NCI-H1092 treated with DMSO at 0.1 percent for 48 hours (cell line): ENCODE data around the gene GLIS2.

Experiments used
- DNase-seq: peaks from one replicate; lab custom pipeline; 2025; lab: John Stamatoyannopoulos, UW

Gene GLIS2

DNA sequence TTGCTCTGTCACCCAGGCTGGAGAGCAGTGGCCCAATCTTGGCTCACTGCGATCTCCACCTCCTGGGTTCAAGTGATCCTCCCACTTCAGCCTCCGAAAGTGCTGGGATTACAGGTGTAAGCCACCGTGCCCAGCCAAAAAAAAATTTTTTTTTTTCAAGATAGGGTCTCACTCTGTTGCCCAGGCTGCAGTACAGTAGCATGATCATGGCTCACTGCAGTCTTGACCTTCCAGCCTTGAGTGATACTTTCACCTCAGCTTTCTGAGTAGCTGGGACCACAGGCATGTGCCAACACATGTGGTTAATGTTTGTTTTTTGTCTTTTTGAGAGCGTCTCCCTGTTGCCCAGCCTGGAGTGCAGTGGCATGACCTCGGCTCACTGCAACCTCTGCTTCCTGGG, 37.0 kb downstream of the GLIS2 start:
- DNase-seq: no peak

DNA sequence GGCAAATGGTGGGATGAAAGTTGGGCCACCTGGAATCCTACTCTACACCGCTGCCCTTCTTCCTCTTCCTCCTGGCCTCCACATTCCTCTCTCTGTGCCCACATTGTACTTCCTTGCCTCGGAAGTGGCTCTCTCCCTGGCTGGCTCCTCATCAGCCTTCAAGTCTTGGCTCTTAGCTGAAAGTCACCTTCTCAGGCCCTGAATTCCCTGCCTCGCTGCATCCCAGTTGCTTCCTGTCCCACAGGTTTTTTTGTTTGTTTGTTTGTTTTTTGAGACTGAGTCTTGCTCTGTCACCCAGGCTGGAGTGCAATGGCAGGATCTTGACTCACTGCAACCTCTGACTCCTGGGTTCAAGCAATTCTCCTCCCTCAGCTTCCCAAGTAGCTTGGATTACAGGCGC, 37.8 kb downstream of the GLIS2 start:
- DNase-seq: no peak

DNA sequence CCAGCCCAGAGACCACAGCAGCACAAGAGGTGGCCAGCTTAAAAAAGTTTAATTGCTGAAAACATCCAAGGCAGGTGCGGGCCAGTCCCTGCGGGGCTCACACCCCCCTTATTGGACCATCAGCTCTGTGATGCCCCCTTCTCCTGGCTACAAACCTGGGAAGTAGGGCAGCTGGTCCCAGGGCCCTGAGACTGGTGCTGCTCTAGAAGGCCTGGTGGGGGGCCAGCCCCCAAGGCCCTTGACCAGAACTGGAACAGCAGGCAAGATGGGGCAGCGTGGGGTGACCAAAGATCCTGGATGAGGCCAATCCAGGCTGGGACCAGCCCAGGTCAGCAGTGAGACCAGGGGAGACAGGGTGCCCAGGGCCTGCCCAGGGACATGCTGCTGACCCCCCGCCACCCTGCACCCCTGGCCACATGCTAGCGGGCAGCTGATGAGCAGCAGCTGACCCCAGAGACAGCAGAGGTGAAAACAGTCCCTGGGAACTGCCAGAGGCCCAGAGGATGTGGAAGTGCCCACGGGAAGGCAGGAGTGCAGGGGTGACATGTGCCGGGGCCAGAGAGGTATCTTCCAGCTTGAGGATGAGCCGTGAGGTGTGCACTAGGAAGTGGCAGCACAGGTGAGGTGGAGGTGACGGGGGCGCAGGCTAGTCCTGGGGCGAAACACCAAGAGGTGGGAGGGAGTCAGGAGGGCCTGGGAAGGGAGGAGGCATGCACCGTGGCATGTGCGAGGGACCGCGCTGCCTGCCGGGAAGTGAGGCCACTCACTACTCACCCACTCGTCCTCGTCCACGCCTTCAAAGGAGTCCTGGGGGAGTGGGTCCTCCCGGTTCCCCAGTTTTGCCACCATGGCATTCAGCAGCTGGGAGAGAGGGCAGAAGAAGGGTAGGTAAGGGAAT, 38.9 kb downstream of the GLIS2 start:
- no peak for DNase-seq

DNA sequence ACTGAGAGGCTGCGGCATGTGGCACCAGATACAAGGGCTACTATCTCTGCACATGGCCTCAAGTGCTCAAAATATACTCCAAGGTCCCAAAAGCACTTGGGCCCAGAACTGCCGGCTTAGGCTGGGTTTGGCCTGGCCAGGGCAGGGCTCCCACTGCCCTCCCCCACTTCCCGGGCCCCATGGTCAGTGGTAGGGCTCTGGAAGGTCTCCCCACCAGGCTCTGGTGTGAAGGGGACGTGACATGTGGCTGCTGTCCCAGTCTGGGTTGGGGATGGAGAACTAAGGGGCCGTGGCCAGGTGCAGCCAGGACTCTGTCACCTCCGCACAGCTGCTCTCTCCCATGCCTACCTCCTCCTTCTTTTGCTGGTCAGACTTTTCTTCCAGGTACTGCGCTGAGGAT, 41.0 kb downstream of the GLIS2 start:
- no peak for DNase-seq

DNA sequence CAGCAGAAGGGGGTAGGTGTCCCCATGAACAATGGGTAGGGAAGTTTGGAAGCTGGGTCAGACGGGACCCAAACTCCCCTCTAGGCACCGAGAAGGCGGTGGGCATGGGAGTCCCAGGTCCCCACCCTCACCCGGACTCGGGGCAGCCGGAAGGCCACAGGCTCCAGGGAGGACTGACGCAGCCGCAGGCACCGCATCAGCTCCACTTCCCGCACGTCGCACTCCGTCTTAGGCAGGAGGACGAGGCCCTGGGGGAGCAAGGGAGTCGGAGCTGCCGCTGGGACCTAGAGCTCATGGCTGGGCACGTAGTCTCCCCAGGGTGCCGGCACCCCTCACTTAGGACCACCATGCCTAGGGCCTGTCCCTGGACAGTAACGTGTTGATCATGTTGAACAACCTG, 42.4 kb downstream of the GLIS2 start:
- no peak for DNase-seq

DNA sequence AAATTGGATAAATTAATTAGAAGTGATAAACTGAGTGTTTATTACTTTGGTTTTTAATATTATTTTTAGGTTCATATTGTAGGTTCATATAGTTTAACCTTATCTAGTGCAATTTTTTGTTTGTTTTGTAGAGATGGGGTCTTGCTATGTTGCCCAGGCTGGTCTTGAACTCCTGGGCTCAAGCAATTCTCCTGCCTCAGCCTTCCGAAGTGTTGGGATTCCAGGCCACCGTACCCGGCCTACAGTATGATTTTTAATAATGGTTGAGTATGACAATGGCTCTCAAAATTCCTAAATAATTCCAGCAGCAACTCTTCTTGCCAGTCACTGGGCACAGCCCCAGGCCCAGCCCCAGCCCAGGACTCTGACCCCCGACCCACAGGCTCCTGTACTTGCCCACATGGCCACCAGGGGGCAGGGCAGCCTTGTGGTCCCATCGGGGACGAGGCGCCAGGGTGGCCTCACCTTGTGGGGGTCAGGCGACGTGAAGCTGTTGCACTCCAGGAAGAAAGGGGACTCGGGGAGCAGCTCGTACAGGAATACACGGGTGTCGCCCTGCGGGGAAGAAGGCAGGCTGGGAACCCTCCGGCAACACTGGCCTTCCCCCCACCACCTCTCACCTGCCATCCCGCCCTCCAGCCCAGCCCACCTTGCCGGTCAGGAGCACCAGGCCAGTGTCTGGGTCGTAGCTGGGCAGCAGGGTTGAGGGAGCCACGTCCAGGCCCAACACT, 43.1 kb downstream of the GLIS2 start:
- DNase-seq: peak; percentile 13

DNA sequence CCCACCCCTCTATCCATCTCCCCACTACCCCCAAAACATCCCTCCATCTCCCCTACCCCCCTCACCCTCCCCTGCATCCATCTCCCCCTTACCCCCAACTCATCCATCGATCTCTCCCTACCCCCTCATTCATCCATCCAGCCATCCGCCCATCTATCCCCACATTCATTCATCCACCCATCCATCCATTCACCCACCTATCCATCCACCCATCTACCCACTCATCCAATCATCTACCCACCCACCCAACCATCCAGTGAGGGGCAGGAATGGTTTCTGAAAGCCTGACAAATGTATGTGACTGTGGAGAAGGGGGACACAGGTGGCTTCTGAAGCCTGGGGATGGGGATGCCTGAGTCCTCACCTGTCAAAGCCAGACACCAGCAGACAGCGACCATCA, 44.0 kb downstream of the GLIS2 start:
- DNase-seq: no peak

DNA sequence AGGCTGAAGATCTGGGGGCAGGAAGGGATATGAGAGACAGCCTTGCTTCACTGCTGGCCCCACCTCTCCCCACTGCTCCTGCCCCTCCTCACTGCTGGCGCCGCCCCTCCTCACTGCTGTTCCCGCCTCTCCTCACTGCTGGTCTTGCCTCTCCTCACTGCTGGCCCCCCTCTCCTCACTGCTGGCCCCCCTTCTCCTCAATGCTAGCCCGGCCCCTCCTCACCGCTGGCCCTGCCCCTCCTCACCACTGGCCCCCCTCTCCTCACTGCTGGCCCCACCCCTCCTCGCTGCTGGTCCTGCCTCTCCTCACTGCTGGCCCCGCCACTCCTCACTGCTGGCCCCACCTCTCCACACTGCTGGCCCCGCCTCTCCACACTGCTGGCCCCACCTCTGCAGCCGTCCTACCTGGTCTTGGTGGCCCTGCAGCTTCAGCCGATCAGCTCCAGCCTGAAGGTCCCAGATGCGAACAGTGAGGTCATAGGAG, 44.7 kb downstream of the GLIS2 start:
- no peak for DNase-seq

DNA sequence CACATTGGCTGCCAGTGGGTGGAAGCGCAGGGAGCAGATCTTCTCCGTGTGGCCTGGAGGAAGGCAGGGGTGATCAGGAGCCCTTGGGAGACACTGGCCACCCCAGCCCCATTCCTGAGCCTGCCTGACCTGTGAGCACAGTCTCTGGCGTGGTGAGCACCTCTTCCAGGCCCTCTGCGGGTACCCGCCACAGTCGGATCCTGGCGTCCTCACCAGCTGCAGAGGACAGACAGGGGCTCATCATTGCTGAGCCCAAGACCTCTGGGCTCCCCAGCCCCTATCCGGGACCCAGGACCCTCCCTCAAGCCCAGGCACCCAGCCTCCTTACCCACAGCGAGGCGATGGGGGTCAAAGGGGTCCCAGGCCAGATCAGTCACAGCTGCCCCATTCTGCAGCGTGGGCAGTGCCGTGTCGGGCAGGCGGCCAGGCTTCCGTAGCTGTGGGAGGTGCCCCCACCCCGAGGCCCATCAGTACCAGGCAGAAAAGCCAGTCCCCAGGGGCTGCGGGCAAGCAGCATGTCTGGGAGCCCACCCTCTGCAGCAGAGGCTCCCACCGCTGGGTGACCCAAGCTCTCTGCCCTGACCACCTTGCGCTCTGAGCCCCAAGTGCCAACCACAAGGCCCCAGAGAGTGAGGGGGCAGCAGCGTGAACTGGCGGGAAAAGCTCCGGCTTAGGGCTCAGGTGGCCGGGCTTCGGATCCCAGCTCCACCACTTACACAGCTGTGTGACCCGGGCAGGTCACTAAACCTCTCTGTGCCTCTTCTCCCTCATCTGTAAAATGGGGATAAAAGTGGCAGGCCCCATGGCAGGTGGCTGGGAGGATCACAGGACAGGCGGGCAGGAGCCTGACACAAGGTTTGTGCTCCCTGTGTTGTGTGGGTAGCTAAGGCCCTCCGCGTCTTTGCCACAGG, 45.4 kb downstream of the GLIS2 start:
- no peak for DNase-seq

DNA sequence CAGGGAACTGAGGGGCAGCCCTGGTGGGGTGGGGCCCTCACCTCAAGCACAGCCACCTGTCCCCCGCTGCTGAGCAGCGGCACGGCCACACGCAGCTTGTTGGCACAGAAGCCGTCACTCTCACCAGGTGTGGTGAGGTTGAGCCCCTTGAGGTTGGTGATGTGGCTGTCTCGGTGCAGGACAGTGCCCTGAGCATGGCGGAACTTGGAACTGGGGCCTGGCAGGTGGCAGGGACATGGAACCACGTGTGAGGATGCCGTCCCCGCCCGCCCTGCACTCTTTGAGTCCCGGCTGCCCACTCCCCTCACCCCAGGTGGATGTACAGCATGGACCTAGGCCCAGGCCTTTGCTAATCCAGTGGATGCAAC, 46.1 kb downstream of the GLIS2 start:
- no peak for DNase-seq

DNA sequence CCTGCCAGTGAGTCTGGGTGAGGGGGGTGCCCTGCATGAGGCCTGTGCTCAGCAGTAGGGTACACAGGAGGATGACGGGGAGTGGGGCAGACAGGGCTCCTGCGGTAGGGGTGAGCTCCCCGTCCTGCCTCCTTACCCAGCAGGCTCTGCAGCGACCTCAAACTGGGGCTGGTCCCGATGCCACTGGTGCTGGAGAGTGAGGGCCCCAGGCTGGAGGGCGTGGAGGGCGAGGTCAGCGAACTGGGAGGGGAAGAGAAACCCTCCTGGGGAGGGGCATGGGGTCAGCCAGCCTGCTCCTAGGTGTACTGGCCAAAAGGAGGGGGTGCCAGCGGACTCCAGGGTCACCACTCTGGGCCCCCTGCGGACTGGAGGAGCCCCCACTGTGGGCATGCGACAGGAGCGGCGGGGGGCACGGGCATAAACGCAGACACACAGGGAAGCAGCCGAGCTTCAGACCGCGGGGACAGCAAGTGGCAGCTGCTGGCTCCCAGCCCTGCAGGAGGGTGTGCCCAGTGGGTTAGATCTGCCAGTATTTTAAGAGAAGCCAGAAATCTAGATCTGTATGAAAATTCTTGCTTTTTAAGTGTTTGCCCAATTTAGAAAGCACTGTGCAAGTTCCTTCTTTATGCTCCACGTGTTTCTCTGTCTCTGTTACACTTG, 46.7 kb downstream of the GLIS2 start:
- DNase-seq: no peak

DNA sequence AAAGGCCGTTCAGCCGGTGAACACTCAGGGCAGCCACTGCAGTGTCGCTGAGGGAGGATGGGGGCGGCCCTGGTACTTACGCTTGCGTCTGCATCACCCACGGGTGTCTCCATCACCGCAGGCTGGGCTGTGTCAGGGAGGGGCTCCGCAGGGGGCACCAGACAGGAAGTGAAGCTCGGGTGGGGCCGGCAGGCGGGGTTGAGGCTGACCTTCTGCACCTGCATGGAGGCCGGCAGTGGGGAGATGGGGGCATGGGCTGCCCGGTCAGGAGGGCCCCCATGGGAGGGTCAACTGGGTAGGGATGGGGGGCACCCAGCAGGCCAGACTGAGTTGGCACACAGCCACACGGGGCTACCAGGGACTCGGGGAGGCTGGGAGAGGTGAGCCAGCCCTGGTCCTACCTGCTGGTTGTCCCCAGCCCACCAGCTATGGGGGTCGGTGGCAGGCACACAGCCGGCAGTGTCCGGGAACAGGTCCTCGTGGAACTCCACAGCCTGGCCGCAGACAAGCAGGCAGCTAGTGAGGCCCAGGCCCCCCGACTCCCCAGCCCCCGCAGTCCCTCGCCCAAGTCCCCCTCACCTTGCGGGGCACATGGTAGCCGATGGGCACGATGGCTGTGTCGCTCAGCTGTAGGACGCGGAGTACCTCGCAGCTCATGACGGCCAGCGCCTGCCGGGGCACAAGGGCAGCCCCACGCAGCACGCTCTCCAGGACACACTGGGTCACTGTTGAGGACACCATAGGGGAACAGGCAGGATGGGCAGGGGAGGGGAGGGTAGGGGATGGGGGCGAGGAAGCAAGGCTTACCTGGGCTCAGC, 48.5 kb downstream of the GLIS2 start:
- no peak for DNase-seq

DNA sequence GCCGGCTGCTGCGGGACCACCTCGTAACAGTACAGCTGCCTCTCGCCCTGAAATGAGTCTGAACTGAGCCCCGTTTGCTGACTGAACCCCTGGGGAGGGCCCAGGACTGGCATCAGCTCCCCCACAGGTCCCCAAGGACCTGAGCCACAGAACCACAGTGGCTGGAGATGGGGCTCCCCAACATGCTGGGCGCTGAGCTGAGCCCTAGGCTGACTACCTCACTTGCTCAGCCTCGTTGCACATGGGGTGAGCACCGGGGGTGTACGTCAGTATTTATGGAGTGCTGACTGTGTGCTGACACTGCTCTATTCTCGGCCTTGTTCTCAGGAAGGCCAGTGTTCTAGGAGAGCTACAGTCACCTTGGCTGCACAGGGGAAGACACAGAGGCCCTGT, 49.1 kb downstream of the GLIS2 start:
- DNase-seq: no peak

DNA sequence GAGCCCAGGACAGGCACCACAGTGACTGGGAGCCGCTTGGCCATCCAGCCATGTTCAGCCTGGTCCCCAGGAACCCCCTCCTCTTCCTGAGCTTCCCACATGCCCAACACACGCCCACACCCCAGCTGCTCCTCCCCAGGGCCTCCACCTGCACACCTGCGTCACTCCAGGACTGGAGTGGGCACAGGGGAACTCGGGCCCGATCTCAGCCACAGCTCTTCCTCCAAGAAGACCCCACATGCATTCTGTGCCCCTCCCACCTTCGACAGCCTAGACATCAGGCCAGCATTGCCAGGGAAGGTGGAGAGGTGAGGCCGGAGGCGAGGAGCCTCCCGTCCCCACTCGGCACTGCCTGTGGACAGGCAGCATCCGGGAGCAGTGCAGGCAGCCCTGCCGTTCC, 49.7 kb downstream of the GLIS2 start:
- no peak for DNase-seq

DNA sequence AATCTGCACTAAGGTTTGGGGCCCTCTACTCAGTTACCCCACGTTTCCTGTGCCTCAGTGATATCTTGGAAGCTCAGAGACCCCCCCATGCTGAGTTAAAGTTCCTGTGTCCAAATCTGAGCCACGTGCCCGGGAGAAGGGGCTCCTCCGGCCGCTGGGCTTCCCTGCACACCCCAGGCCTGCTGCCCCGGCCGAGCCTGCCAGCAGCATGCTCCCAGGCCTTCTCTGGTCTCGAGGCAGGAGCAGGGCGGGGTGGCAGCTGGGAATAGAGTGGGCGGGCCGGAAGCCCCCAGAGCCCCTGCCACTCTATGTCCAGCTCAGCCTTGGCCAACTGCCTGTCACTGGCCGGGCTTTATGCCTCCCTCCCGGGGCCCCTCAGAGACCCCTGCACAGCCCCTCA, 50.1 kb downstream of the GLIS2 start:
- DNase-seq: no peak

DNA sequence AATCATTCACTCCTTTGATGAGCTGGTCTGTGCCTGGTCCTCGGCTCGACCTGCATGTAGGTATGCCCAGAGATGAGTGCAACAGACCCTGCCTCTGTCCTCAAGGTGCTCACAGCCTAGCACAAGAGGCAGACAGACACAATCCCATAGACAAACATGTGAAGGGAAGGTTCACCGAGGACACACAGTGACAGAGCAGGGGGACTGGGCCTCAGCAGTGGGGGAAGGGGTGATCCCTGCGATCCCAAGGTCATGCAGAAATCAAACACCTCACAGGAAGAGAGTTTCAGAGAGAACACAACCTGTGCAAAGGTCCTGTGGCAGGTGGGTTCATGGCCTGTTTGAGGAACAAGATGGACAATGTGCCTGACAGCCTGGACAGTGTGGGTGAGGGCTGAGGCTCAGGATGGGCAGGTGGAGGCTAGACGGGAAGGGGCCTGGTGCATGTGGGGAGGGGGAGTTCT, 51.6 kb downstream of the GLIS2 start:
- DNase-seq: no peak

DNA sequence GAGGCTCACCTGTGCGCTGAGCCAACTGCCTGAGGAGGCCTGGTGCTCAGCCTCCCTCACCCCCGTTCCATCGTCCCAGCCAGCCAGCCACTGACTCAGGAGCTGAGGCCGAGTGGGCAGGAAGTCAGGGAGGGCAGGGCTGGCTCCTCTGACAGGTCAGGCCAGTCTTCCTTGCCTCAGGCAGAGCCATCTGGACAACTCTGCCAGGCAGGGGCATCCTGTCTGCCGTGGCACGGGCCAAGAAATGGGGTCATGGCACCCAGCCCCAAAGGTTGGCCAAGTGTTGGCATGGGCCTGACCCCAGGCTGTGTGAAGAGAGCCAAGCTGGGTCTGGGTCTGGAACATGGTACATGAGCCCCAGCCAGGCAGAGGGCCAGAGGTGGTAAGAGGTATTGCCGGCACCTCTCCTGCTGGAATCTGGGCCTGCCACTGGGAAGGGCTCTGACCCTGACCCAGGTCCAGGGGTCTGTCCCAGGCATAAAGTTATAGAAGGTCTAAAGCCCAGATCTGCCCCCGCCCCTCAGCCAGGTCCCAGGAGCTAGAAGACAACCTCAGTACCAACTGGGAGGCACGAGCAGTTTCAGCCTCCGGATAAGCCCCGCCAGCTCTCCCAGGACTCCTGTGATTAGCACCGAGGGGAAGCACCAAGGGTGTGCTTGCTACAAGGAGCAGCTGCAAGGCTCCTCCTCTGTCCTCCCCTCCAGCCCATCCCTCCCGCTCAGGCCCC, 53.3 kb downstream of the GLIS2 start:
- DNase-seq: no peak

DNA sequence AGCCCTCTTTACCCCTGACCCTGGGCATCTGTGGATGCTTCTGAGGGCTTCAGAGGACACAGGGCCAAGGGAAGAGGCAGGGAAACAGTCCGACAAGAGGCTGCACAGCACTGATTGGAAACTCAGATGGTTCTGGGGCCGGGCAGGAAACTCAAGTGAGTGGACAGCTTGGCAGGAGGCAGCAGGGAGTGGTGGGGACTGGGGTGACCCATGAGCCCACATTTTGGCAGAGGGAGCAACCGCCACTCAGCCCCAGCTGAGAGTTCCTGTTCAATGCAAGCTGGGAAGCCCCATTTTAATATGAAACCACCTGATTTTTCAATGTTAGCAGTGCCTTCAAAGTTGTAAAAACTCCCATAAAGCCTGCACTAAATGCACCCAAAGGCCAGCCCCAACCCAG, 54.3 kb downstream of the GLIS2 start:
- DNase-seq: no peak

DNA sequence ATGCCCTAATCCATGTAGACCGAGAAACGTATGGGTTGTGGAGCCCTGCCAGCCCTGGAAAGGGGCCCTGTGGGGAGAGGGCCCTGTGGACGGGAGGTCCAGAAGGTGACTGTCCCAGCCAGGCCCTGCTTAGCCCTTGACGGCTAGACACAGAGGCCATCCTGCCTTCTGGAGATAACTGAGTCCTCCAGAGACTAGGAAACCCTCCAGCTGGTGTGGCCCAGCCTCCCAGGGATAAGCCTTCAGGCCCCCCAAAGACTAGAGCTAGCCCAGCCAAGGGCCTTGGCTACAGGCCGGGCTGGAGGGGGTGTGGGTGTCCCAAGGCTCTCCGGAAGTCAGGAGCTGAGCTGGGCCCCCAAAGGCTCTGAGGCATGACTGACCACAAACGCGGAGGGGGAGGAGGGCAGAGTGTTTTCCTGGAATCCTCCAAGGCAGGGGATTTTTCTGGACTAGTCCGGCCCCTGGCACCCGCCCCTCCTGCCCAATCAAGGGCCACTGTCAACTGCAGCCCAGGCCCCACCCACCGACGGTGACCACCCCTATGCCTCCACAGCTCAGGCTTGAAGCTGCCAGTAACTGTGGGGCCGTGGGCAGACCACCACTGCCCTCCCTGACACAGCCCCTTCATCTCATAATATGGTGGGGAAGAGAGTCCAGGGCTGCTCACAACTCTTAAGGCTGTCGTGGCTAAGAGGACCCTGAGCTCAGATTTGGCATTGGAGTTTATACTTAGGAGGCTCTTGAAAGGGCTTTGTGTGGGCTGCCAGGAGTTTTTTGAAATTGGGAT, 54.9 kb downstream of the GLIS2 start:
- DNase-seq: no peak
